PC-9 (cell line): ENCODE results near the gene IFT81. TPM values are rescaled to one million over a fixed set of nuclear protein-coding genes. Genes with fewer than 3 reads are reported as not detected.

Experiments
- BruUV-seq: library from RNA; stranded (reverse); fragments of 400-500 nt; replicated peaks from 2 replicates; lab custom pipeline; 2021; lab: Mats Ljungman, UMichigan
- CTCF ChIA-PET: fragments of 300-600 bp; sonication (Branson Sonifier 250); formaldehyde crosslinking; loops from one replicate; lab custom pipeline; 2022; ENCODE audit warnings: antibody characterized with exemption; lab: Charles Lee
- POLR2A ChIA-PET: fragments of 300-600 bp; sonication (Branson Sonifier 250); formaldehyde crosslinking; loops from one replicate; lab custom pipeline; 2022; ENCODE audit warnings: antibody characterized with exemption; ENCODE audit not compliant: unreplicated experiment; lab: Charles Lee
- DNase-seq, 2 experiments: peaks; one replicate each; pipeline versions ENCODE4 v3.0.0 to v3.0.0-alpha.2; 2015 to 2022; ENCODE audit warnings: mixed read lengths in 1 of 2
- H2AFZ ChIP-seq: fragments of 200-600 bp; sonication (generic); 2 replicates; pipeline ENCODE4 v1.8.1; 2017; ENCODE audit warnings: antibody characterized with exemption
- H3F3A ChIP-seq: fragments of 200-600 bp; sonication (generic); 2 replicates; pipeline ENCODE4 v1.8.1; 2017; ENCODE audit warnings: antibody characterized with exemption, mild to moderate bottlenecking, low read depth; ENCODE audit not compliant: insufficient read depth
- H3K27ac ChIP-seq: fragments of 200-600 bp; sonication (generic); 2 replicates; pipeline ENCODE4 v1.6.1; 2016; ENCODE audit warnings: mixed run types
- H3K27me3 ChIP-seq: fragments of 200-600 bp; sonication (generic); 2 replicates; pipeline ENCODE4 v1.6.1; 2016; ENCODE audit warnings: low read depth, mixed run types; ENCODE audit not compliant: insufficient read depth
- H3K36me3 ChIP-seq: fragments of 200-600 bp; sonication (generic); 2 replicates; pipeline ENCODE4 v1.6.1; 2016; ENCODE audit warnings: low read depth, mixed run types
- H3K4me1 ChIP-seq: fragments of 200-600 bp; sonication (generic); replicated peaks from 2 replicates; pipeline ENCODE4 v1.6.1; 2016; ENCODE audit warnings: mixed run types; ENCODE audit not compliant: insufficient read depth
- H3K4me2 ChIP-seq: fragments of 200-600 bp; sonication (generic); 2 replicates; pipeline ENCODE4 v1.6.1; 2017; ENCODE audit warnings: mixed run types
- H3K4me3 ChIP-seq: fragments of 200-600 bp; sonication (generic); 2 replicates; pipeline ENCODE4 v1.6.1; 2016; ENCODE audit warnings: mixed run types
- H3K79me2 ChIP-seq: fragments of 200-600 bp; sonication (generic); 2 replicates; pipeline ENCODE4 v1.6.1; 2017; ENCODE audit warnings: low read depth, mixed run types
- H3K9me2 ChIP-seq: fragments of 200-600 bp; sonication (generic); 2 replicates; pipeline ENCODE4 v1.8.1; 2017; ENCODE audit warnings: mild to moderate bottlenecking; ENCODE audit not compliant: insufficient read depth
- H3K9me3 ChIP-seq: fragments of 200-600 bp; sonication (generic); 2 replicates; pipeline ENCODE4 v1.8.1; 2016; ENCODE audit warnings: low read depth; ENCODE audit not compliant: insufficient read depth
- H4K20me1 ChIP-seq: fragments of 200-600 bp; sonication (generic); 2 replicates; pipeline ENCODE4 v1.8.1; 2017; ENCODE audit not compliant: insufficient read depth
- EZH2 ChIP-seq: fragments of 200-600 bp; sonication (generic); IDR thresholded peaks from 2 replicates; pipeline ENCODE4 v1.8.0; 2017; ENCODE audit warnings: antibody characterized with exemption, low read depth
- intact Hi-C: fragments of 100-400 bp; cut with micrococcal nuclease; formaldehyde crosslinking; loops from one replicate; pipeline ENCODE4 v1.10.0; 2022; ENCODE audit not compliant: unreplicated experiment
- total RNA-seq: library from RNA; stranded (reverse); gene quantifications from 2 replicates; pipeline ENCODE4 v1.2.3, GENCODE V29; 2021
- TF ChIP-seq, protein P1 (sequence below): fragments of 200-600 bp; sonication (generic); conservative IDR thresholded peaks from 2 replicates; pipeline ENCODE4 v1.6.1; 2017; ENCODE audit warnings: mixed run types, antibody characterized with exemption, mild to moderate bottlenecking, moderate library complexity

IFT81 gene
- total RNA-seq, 1 experiment from 2014 or later = 19.3 TPM

DNA sequence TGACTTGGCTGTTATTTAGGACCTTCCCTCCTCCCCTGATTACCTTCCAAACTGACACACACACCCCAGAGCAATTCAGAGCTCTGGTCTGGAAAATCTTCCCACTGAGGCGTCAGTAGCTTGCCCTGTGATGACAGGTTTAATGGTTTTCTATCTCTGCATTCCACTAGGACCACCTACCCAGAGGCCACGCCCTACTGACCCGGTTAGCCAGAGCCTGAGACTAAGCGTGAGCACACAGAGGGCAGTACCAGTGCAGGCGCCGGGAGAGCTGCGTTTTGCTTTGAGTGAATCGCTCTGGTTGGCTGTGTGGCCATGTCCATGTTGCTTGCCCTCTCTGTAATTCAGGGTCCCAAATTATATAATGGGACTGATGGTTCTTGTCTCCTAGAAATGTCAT lies 120.7 kb downstream of the IFT81 start:
- H3K9me2 ChIP-seq = no peaks in the 10 kb centered on the region
- peaks cover 36% of the 10 kb centered on the region for H3F3A ChIP-seq
- H3K27ac ChIP-seq = no peak overlapping the region
- no peak overlapping the region for H3K4me3 ChIP-seq
- POLR2A ChIA-PET = no interaction called here
- H3K9me3 ChIP-seq = no peaks in the 10 kb centered on the region
- no peaks in the 10 kb centered on the region for H3K27me3 ChIP-seq
- no peak overlapping the region for H2AFZ ChIP-seq
- H3K4me2 ChIP-seq = no peak overlapping the region
- CTCF ChIA-PET = no interaction called here
- no peaks in the 10 kb centered on the region for H3K79me2 ChIP-seq
- intact Hi-C loops = no loop called here
- no peaks in the 10 kb centered on the region for H4K20me1 ChIP-seq
- BruUV-seq = no TSS peak
- no peak for DNase-seq
- peaks cover 46% of the 10 kb centered on the region for H3K4me1 ChIP-seq
- H3K36me3 ChIP-seq = no peaks in the 10 kb centered on the region
- no peak for TF ChIP-seq EZH2
- TF ChIP-seq, protein P1, sequence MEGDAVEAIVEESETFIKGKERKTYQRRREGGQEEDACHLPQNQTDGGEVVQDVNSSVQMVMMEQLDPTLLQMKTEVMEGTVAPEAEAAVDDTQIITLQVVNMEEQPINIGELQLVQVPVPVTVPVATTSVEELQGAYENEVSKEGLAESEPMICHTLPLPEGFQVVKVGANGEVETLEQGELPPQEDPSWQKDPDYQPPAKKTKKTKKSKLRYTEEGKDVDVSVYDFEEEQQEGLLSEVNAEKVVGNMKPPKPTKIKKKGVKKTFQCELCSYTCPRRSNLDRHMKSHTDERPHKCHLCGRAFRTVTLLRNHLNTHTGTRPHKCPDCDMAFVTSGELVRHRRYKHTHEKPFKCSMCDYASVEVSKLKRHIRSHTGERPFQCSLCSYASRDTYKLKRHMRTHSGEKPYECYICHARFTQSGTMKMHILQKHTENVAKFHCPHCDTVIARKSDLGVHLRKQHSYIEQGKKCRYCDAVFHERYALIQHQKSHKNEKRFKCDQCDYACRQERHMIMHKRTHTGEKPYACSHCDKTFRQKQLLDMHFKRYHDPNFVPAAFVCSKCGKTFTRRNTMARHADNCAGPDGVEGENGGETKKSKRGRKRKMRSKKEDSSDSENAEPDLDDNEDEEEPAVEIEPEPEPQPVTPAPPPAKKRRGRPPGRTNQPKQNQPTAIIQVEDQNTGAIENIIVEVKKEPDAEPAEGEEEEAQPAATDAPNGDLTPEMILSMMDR = no peak

DNA sequence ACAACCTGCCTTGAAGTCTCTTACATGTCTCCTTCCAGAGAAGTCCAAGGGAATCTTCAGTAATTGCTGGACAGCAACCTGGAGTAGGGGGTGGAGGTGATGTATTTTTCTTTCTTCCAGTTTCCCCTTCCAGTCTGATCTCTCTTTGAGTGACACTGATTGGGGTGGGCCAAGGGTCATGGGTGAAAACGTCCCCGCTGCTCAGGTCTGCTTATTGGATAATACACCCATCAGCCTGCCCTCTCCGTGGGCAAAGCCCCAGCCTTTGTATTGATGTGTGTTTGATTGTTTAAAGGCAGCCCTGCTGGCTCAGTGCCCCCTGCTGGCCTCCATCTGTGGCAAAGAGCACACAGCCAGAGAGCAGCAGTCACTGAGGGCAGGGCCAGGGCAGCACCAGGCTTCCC lies 121.2 kb downstream of the IFT81 start:
- Histone ChIP-seq H3K9me2 (no peaks in the 10 kb centered on the region), H3K27ac (no peak overlapping the region; the same call in 1 of the 2 replicates), H3K79me2 (no peaks in the 10 kb centered on the region), H3K4me2 (no peak overlapping the region), H3K4me3 (no peak overlapping the region), H3K4me1 (peaks cover 46% of the 10 kb centered on the region), H2AFZ (no peak overlapping the region), H3K36me3 (no peaks in the 10 kb centered on the region), H3K9me3 (no peaks in the 10 kb centered on the region), H3F3A (peaks cover 36% of the 10 kb centered on the region), H3K27me3 (no peaks in the 10 kb centered on the region), H4K20me1 (no peaks in the 10 kb centered on the region)
- TF ChIP-seq, protein P1 = peak; percentile 53; the same call in 1 of the 2 replicates
- TF ChIP-seq EZH2 = no peak
- CTCF ChIA-PET = no interaction called here
- BruUV-seq = no TSS peak
- POLR2A ChIA-PET = interaction anchor here (0.6 kb wide), 1 partner anchor 50 kb away, joined by 4 read pairs; no protein-coding TSS in a partner anchor
- no peak for DNase-seq
- intact Hi-C loops = no loop called here

DNA sequence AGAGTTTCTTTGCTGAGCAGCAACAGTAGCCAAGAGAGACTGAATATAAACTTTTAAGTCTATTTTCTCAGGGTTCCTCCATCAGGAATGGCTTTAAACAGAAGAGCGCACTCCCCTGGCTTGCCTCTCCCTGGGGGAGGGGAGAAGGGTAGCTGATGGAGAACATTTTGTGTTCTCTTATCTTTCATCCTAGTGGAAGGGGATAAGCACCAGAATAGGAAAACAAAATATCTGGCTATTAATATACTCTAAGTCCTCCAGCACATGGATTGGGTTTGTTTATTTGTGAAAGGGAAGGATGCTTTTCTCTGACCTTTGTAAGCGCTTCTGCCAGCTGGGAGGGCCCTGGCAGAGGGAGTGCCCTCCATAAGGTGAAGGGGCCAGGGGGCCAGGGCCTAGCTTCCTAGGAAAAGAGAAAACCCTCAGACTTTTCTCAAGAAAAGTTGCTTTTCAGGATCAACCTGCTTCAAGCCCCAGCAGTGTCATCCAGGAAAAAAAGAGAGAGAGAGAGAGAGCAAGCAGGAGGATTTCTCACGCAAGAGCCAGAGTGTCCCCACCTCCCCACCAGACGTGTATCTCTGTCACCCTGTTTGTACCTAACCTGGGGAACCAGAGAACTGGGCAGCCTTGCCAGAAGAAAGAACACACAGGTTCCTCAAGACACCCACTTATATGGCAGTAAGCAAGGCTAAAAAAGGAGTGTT lies 122.6 kb downstream of the IFT81 start:
- Histone ChIP-seq H3K9me3 (no peaks in the 10 kb centered on the region), H2AFZ (peak overlapping the region; percentile 77), H3K27me3 (no peaks in the 10 kb centered on the region), H3K27ac (peak overlapping the region; percentile 95), H3K4me3 (peak overlapping the region; percentile 41; the same call in 1 of the 2 replicates), H4K20me1 (no peaks in the 10 kb centered on the region), H3K79me2 (no peaks in the 10 kb centered on the region), H3K4me2 (peak overlapping the region; percentile 78), H3K4me1 (peaks cover 46% of the 10 kb centered on the region), H3K9me2 (no peaks in the 10 kb centered on the region), H3K36me3 (no peaks in the 10 kb centered on the region), H3F3A (peaks cover 36% of the 10 kb centered on the region)
- POLR2A ChIA-PET = no interaction called here
- peak; percentile 29 to 70 for DNase-seq
- BruUV-seq = no TSS peak
- TF ChIP-seq EZH2 = no peak
- TF ChIP-seq, protein P1 = no peak
- intact Hi-C loops = loop anchor here (2.0 kb wide), 1 partner anchor 34 kb away; the partner anchor contains the start of gene ATP2A2
- CTCF ChIA-PET = no interaction called here
